ENCODE results near the gene NIN. TPM values are rescaled to one million over a fixed set of nuclear protein-coding genes. Genes with fewer than 3 reads are reported as not detected.
A peak's percentile ranks its signal among the peaks of the same experiment; 100 is the strongest.

Gene NIN
- total RNA-seq, 2 donors from 2014 or later = 46.1 to 60.0 TPM

DNA sequence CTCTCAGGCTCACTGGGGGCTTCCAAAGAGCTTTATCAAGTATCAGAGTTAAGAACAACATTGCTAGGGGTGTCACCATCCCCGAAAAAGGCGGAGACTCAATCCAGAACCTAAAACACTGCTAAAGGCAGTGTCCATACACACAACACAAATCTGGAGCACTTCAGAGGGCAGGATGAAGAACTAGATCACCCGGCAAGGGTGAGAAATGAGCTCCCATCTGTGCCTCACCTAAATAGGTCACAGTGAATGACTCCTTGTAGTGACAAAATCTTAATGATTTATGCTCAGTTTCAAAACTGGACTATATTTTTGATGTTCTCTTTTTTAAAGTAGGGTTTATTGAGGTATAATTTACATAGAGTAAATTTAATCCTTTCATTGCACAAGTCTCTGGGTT is 25.6 kb downstream of the NIN start:
- Mint-ChIP-seq H3K27ac (peak overlapping the region; percentile 86), H3K27me3 (ENCODE audit: low read depth) (no peaks in the 10 kb centered on the region), H3K9me3 (no peaks in the 10 kb centered on the region), H3K4me1 (ENCODE audit: low read depth) (peaks cover 19% of the 10 kb centered on the region), H3K4me3 (no peak overlapping the region), H3K36me3 (ENCODE audit: insufficient read depth in 2 of 2) (peaks cover 3 to 10% of the 10 kb centered on the region in 2 donors)
- no peak for ATAC-seq (replicated peaks in 1 of 2)
- no peak for DNase-seq

DNA sequence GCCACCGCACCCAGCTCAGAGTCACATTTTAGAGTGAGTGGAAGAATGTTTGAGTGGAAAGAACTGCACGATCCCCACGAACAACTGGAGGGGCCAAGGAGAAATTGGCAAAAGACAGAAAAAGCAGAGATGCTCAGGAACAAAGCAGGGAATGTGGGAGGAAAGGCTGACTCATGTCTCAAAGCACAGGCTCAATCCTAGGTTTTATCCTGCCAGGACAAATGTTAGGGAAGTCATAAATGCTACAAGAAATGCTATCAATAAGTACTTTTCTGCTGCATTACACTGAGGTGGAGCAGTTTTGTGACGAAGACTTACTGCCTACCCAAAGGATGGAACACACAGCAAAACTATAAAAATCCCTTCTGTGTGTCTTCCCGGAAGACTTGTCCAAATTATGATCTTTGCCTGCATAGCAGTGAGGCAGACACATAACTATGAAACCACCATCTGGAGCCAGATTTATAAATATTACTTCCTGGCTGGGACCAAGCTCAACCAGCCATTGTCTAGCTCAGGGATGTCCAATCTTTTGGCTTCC is 26.7 kb downstream of the NIN start:
- Mint-ChIP-seq H3K36me3 (ENCODE audit: insufficient read depth in 2 of 2) (peaks cover 5 to 11% of the 10 kb centered on the region in 2 donors), H3K9me3 (no peaks in the 10 kb centered on the region), H3K4me3 (no peak overlapping the region), H3K27me3 (ENCODE audit: low read depth) (no peaks in the 10 kb centered on the region), H3K4me1 (ENCODE audit: low read depth) (peaks cover 10% of the 10 kb centered on the region), H3K27ac (no peak overlapping the region)
- ATAC-seq (replicated peaks in 1 of 2) (no peak), DNase-seq (no peak)

DNA sequence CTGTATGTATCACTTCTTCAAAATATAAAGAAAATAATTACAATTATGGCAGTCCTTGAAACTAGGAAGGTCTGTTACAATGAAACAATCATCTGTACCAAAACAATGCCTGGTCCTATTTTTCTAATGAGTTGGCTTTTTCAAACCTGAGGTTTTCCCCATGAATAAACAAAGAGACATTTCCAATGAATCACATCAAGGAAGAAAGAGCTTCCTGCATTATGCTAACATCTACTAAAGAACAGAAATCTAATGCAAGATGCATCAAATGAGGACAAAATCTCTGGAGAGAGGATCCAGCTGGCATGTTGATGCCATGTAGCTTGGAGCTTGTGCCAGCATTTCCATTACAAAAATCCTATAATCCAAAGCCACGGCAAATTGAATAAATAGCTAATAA is 29.3 kb downstream of the NIN start:
- DNase-seq (no peak), ATAC-seq (replicated peaks in 1 of 2) (no peak)
- peaks cover 5 to 13% of the 10 kb centered on the region in 2 donors for H3K36me3 Mint-ChIP-seq (ENCODE audit: insufficient read depth in 2 of 2)
- H3K4me1 Mint-ChIP-seq (ENCODE audit: low read depth) = peaks cover 25% of the 10 kb centered on the region
- no peak overlapping the region for H3K4me3 Mint-ChIP-seq
- no peaks in the 10 kb centered on the region for H3K27me3 Mint-ChIP-seq (ENCODE audit: low read depth)
- H3K9me3 Mint-ChIP-seq = no peaks in the 10 kb centered on the region
- no peak overlapping the region for H3K27ac Mint-ChIP-seq

DNA sequence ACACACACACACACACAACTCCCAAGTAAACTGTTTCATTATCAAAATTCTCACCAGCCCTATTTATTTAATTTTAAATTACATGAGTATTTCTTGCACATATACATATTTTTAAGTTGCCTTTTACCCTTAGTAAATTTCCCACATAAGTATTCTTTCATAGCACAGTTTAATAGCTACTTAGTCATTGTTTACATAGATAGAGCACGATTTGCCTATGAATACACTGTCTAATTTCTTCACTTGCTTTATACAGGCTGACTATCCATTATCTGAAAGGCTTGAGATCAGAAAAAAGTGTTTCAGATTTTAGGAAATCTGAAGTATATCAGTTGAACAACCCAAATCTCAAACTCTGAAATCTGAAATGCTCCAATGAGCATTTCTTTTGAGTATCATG is 30.9 kb downstream of the NIN start:
- H3K4me1 Mint-ChIP-seq (ENCODE audit: low read depth) = peaks cover 38% of the 10 kb centered on the region
- no peaks in the 10 kb centered on the region for H3K9me3 Mint-ChIP-seq
- peaks cover 2 to 10% of the 10 kb centered on the region in 2 donors for H3K36me3 Mint-ChIP-seq (ENCODE audit: insufficient read depth in 2 of 2)
- H3K4me3 Mint-ChIP-seq = no peak overlapping the region
- ATAC-seq (replicated peaks in 1 of 2) = no peak
- H3K27ac Mint-ChIP-seq = no peak overlapping the region
- no peak for DNase-seq
- no peaks in the 10 kb centered on the region for H3K27me3 Mint-ChIP-seq (ENCODE audit: low read depth)

DNA sequence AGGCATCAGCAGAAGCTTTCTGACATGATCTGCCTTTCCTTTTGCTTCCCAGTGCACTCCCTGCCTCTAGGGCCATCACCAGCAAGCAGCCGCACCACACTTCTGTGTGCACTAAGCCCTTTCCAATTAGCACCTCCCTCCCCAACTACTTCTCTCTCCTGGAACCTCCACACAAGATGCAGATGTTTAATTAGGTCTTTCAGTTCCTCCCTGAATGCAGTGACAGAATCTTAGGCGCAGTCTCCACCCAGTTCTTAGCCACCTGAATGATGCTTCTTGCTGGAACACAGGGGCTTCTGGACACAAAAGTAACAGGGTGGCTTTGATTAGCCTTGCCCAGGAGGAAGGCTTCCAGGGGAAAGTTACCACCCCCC is 32.9 kb downstream of the NIN start:
- DNase-seq (no peak), ATAC-seq (replicated peaks in 1 of 2) (no peak)
- Mint-ChIP-seq H3K9me3 (no peaks in the 10 kb centered on the region), H3K36me3 (ENCODE audit: insufficient read depth in 2 of 2) (peaks cover 2 to 4% of the 10 kb centered on the region in 2 donors), H3K4me1 (ENCODE audit: low read depth) (peaks cover 46% of the 10 kb centered on the region), H3K27ac (no peak overlapping the region), H3K4me3 (no peak overlapping the region), H3K27me3 (ENCODE audit: low read depth) (no peaks in the 10 kb centered on the region)

DNA sequence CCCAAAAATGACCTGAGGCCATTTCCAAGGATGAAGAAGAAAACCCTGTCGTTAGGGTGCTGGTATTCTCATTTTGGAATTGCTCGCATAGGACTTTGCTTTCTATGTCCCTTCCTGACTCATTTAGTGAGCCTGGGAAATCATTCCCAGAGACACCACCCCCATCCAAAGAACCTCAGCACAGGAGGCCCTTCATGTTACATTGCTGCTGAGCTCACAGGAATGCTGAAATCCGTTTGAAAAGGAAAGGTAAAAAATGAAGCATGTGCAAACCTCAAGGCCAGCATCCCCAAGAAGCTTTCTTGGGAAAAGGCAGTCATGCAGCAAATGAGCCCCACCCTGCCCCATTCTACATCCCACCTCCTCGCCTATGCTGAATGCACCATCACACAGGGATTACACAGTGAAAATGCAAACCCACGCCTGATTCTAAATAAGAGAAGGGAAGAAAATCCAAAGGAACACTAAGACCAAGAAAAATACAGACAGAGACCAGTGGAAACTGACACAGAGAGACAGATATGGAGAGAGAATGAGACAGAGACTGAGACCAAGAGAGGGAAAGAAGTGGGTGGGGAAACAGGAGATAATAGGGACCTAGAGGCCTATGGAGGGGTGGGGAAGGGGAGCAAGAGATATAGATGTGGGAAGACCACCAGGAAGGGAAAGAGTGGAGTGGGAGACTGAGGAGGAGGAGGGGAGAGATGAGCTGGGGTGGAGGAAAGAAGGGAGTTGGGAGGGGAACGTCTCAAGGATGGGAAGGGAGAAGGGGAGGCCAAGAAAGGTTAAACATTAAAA is 33.5 kb downstream of the NIN start:
- no peaks in the 10 kb centered on the region for H3K9me3 Mint-ChIP-seq
- H3K4me1 Mint-ChIP-seq (ENCODE audit: low read depth) = peaks cover 52% of the 10 kb centered on the region
- DNase-seq (no peak), ATAC-seq (replicated peaks in 1 of 2) (no peak)
- no peak overlapping the region for H3K27ac Mint-ChIP-seq
- H3K27me3 Mint-ChIP-seq (ENCODE audit: low read depth) = no peaks in the 10 kb centered on the region
- H3K4me3 Mint-ChIP-seq = no peak overlapping the region
- H3K36me3 Mint-ChIP-seq (ENCODE audit: insufficient read depth in 2 of 2) = peaks cover 2 to 4% of the 10 kb centered on the region in 2 donors

DNA sequence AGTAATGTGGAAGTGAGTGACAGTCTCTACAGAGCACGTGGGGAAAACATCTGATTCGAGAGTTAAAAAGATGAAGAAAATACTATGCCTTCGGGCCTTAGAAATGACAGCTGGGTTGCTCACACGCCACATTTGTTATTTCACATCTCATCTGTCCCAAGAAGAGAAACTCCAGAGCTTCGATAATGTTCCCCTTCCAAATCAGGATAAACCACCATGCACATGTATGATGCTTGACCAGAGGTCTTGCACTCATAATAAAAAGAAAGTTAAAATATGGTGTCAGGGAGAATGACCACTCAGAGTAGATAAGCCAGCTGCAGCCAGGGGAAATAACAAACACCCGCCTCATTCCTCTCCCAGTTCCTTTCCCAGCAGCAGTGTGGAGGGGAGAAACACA is 34.6 kb downstream of the NIN start:
- Mint-ChIP-seq H3K27me3 (ENCODE audit: low read depth) (no peaks in the 10 kb centered on the region), H3K4me3 (no peak overlapping the region), H3K9me3 (no peaks in the 10 kb centered on the region), H3K4me1 (ENCODE audit: low read depth) (peaks cover 63% of the 10 kb centered on the region), H3K36me3 (ENCODE audit: insufficient read depth in 2 of 2) (peaks cover 2 to 5% of the 10 kb centered on the region in 2 donors), H3K27ac (no peak overlapping the region)
- ATAC-seq (replicated peaks in 1 of 2) (no peak), DNase-seq (no peak)

DNA sequence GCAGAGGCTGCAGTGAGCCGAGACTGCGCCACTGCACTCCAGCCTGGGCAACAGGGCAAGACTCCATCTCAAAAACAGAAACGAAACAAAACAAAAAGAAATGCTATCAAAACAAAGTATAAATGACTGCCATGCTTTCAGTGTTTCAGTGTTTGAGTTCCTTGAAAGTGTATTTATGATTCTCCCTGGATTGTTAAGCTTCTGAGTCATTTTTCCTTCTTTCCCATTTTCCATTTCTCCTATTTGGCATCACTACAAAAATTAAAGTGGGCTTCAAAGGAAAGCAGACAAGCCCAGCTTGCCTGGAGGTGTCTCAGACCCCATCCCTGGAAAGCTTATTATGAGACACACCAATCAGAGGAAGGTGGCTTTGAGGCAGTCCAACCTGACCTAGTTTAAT is 35.1 kb downstream of the NIN start:
- Mint-ChIP-seq H3K9me3 (no peaks in the 10 kb centered on the region), H3K27ac (no peak overlapping the region), H3K4me3 (no peak overlapping the region), H3K27me3 (ENCODE audit: low read depth) (no peaks in the 10 kb centered on the region), H3K36me3 (ENCODE audit: insufficient read depth in 2 of 2) (peaks cover 2 to 6% of the 10 kb centered on the region in 2 donors), H3K4me1 (ENCODE audit: low read depth) (peaks cover 67% of the 10 kb centered on the region)
- ATAC-seq (replicated peaks in 1 of 2) (no peak), DNase-seq (no peak)

DNA sequence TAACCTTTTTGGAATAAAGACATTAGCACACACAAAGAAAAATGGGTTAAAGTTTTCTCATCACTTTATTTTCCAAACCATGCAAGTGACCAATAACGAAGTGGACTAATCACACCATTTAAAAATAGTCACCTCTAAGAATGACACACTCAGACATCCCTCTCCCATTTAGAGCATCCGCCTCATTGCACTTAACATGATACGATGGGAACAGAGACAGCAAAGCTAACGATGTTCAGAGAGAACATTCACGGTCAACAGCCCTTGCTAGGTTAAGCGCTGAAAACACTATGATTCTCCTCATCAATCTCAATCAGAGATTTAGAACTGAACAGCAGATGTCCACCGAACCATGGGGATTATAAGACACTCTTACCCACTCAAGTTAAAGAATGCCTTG is 35.8 kb downstream of the NIN start:
- Mint-ChIP-seq H3K36me3 (ENCODE audit: insufficient read depth in 2 of 2) (peaks cover 2 to 6% of the 10 kb centered on the region in 2 donors), H3K27me3 (ENCODE audit: low read depth) (no peaks in the 10 kb centered on the region), H3K27ac (no peak overlapping the region), H3K9me3 (no peaks in the 10 kb centered on the region), H3K4me3 (no peak overlapping the region), H3K4me1 (ENCODE audit: low read depth) (peaks cover 75% of the 10 kb centered on the region)
- no peak for ATAC-seq (replicated peaks in 1 of 2)
- no peak for DNase-seq

DNA sequence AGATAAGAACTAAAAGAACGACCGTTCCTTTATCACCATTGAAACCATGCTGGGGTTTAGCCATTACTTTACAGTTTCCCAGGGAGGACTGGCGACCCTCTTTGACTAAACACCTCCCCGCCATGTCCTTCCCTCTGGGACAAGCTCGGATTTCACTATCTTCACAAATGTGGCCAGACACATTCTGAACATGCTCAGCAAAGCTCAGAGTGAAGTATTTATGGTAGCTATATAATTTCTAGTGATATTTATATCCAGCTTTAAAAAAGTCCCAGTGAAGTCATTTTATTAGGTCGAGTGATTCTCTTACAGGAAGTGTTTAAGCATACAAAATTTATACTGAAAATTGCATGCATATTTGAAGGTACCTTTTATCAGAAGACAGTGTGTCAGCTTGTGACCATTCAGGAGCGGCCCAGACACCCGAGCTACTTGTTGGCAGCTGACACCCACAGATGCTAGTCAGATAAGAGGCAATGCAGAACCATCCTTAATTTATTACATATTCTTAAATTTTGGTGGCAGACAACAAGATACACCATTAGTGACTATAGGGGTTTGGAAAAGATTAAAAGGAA is 36.8 kb downstream of the NIN start:
- no peaks in the 10 kb centered on the region for H3K27me3 Mint-ChIP-seq (ENCODE audit: low read depth)
- peaks cover 84% of the 10 kb centered on the region for H3K4me1 Mint-ChIP-seq (ENCODE audit: low read depth)
- no peaks in the 10 kb centered on the region for H3K9me3 Mint-ChIP-seq
- peak overlapping the region; percentile 80 for H3K27ac Mint-ChIP-seq
- H3K36me3 Mint-ChIP-seq (ENCODE audit: insufficient read depth in 2 of 2) = peaks cover 0 to 4% of the 10 kb centered on the region in 2 donors
- no peak for DNase-seq
- no peak overlapping the region for H3K4me3 Mint-ChIP-seq
- ATAC-seq (replicated peaks in 1 of 2) = no peak

DNA sequence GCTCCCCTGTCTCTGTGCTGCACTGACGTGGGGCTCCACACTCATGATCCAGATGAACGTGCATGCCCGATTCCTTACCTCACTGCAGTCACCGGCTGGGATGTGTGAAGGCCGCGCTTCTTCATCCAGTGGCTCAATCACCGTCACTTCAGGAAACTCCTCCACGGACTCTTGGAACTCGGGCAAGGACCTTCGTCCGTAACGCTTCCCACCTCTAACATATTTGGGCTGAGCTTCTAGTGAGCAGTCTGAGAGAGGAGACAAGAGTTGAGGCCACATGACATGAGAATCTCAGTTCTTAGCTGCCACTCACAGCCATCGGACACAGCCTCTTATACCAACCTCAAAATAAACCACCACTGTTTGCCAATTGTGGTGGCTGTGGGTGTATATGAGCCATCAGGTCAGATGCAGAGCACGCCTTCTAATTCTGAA is 38.3 kb downstream of the NIN start:
- H3K27me3 Mint-ChIP-seq (ENCODE audit: low read depth) = no peaks in the 10 kb centered on the region
- H3K9me3 Mint-ChIP-seq = no peaks in the 10 kb centered on the region
- ATAC-seq (replicated peaks in 1 of 2) (peak; percentile 27 to 37), DNase-seq (no peak)
- H3K4me3 Mint-ChIP-seq = peak overlapping the region; percentile 67 to 83
- peaks cover 86% of the 10 kb centered on the region for H3K4me1 Mint-ChIP-seq (ENCODE audit: low read depth)
- peaks cover 0 to 7% of the 10 kb centered on the region in 2 donors for H3K36me3 Mint-ChIP-seq (ENCODE audit: insufficient read depth in 2 of 2)
- peak overlapping the region; percentile 75 for H3K27ac Mint-ChIP-seq

DNA sequence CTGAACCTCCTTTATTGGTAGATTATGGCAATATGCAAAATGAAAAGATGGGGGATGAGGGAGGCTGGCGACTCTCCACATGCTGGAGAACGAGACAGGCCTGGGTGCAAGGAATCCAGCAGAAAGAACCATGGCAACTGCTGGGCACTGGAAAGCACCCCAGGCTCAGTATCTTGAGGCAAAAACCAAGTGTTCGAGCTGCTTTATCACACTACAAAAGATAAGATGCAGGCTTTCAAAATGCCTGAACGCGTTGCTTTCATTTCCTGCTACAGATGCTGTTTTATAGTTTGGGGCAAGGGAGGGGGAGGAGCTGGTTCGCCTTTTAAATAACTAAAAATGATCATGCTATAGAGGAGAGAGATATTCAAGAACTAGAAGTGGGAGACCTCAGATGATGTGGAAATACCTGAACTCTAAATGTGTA is 38.9 kb downstream of the NIN start:
- ATAC-seq (replicated peaks in 1 of 2) = peak; percentile 47 to 54
- peaks cover 0 to 7% of the 10 kb centered on the region in 2 donors for H3K36me3 Mint-ChIP-seq (ENCODE audit: insufficient read depth in 2 of 2)
- no peak for DNase-seq
- peak overlapping the region; percentile 91 for H3K27ac Mint-ChIP-seq
- H3K27me3 Mint-ChIP-seq (ENCODE audit: low read depth) = no peaks in the 10 kb centered on the region
- no peaks in the 10 kb centered on the region for H3K9me3 Mint-ChIP-seq
- peak overlapping the region; percentile 67 to 83 for H3K4me3 Mint-ChIP-seq
- H3K4me1 Mint-ChIP-seq (ENCODE audit: low read depth) = peaks cover 87% of the 10 kb centered on the region

DNA sequence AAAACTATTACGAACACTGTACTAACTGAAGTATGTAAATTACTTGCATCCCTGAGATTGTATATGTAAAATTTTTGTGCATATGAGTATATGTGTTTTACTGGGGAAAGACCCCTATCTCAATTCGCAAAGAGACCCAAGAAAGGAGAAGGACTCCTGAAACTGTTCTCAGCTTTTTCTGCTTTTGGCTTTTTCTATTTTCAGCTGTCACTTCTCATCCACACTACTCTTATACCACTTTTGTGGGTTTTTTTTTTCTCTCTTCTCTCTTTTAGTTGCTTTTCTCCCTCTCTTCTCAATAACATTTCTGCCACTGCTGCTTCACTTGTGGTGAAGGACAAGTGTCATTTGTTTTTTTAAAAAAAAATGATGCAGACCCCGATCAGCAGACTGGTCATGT is 39.8 kb downstream of the NIN start:
- H3K4me3 Mint-ChIP-seq = peak overlapping the region; percentile 67 to 83
- H3K4me1 Mint-ChIP-seq (ENCODE audit: low read depth) = peaks cover 88% of the 10 kb centered on the region
- DNase-seq = no peak
- no peak for ATAC-seq (replicated peaks in 1 of 2)
- peaks cover 0 to 7% of the 10 kb centered on the region in 2 donors for H3K36me3 Mint-ChIP-seq (ENCODE audit: insufficient read depth in 2 of 2)
- no peaks in the 10 kb centered on the region for H3K27me3 Mint-ChIP-seq (ENCODE audit: low read depth)
- H3K27ac Mint-ChIP-seq = peak overlapping the region; percentile 91
- H3K9me3 Mint-ChIP-seq = no peaks in the 10 kb centered on the region
